ENCODE results near the gene CTNND2. TPM values are rescaled to one million over a fixed set of nuclear protein-coding genes. Genes with fewer than 3 reads are reported as not detected.
"Not testable (repeated sequence)": the region's sequence is repeated elsewhere in the genome, so short reads cannot be mapped to it uniquely, and the experiment has no call there.

Gene CTNND2
- total RNA-seq, 2 donors from 2014 or later = not detected

GRCh38 chr5:11853140-11853539 is 51.1 kb downstream of the CTNND2 start:
- Mint-ChIP-seq H3K9me3 (peaks cover 6 to 10% of the 10 kb centered on the region in 2 donors), H3K27me3 (ENCODE audit: low read depth) (no peaks in the 10 kb centered on the region), H3K27ac (no peak overlapping the region), H3K36me3 (ENCODE audit: insufficient read depth in 2 of 2) (no peaks in the 10 kb centered on the region), H3K4me1 (ENCODE audit: low read depth) (no peaks in the 10 kb centered on the region), H3K4me3 (no peak overlapping the region)
- no peak for DNase-seq
- no peak for ATAC-seq (replicated peaks in 1 of 2)

- H3K4me3 Mint-ChIP-seq = no peak overlapping the region
- DNase-seq (no peak), ATAC-seq (replicated peaks in 1 of 2) (no peak)
- H3K27me3 Mint-ChIP-seq (ENCODE audit: low read depth) = no peaks in the 10 kb centered on the region
- H3K4me1 Mint-ChIP-seq (ENCODE audit: low read depth) = no peaks in the 10 kb centered on the region
- H3K9me3 Mint-ChIP-seq = peaks cover 6 to 10% of the 10 kb centered on the region in 2 donors
- no peaks in the 10 kb centered on the region for H3K36me3 Mint-ChIP-seq (ENCODE audit: insufficient read depth in 2 of 2)
- H3K27ac Mint-ChIP-seq = no peak overlapping the region
These were observed 51.5 kb downstream of the CTNND2 start for GRCh38 chr5:11852717-11853087.

- Mint-ChIP-seq H3K4me3 (no peak overlapping the region), H3K9me3 (peaks cover 6 to 12% of the 10 kb centered on the region in 2 donors), H3K4me1 (ENCODE audit: low read depth) (no peaks in the 10 kb centered on the region), H3K36me3 (ENCODE audit: insufficient read depth in 2 of 2) (no peaks in the 10 kb centered on the region), H3K27me3 (ENCODE audit: low read depth) (no peaks in the 10 kb centered on the region), H3K27ac (no peak overlapping the region)
- ATAC-seq (replicated peaks in 1 of 2) = no peak
- DNase-seq = no peak
These were observed 52.1 kb downstream of the CTNND2 start for GRCh38 chr5:11851965-11852716.

- no peak for DNase-seq
- H3K4me3 Mint-ChIP-seq = no peak overlapping the region
- no peaks in the 10 kb centered on the region for H3K36me3 Mint-ChIP-seq (ENCODE audit: insufficient read depth in 2 of 2)
- no peaks in the 10 kb centered on the region for H3K4me1 Mint-ChIP-seq (ENCODE audit: low read depth)
- H3K27me3 Mint-ChIP-seq (ENCODE audit: low read depth) = no peaks in the 10 kb centered on the region
- H3K9me3 Mint-ChIP-seq = peaks cover 5 to 12% of the 10 kb centered on the region in 2 donors
- ATAC-seq (replicated peaks in 1 of 2) = no peak
- no peak overlapping the region for H3K27ac Mint-ChIP-seq
These were observed 52.8 kb downstream of the CTNND2 start for GRCh38 chr5:11851416-11851815.

GRCh38 chr5:11828566-11828965 is 75.7 kb downstream of the CTNND2 start:
- not testable (repeated sequence) for H3K27me3 Mint-ChIP-seq (ENCODE audit: low read depth)

GRCh38 chr5:11822598-11822997 is 81.6 kb downstream of the CTNND2 start:
- ATAC-seq (replicated peaks in 1 of 2) = no peak
- Mint-ChIP-seq H3K4me1 (ENCODE audit: low read depth) (no peaks in the 10 kb centered on the region), H3K4me3 (no peak overlapping the region), H3K9me3 (peaks cover 2 to 7% of the 10 kb centered on the region in 2 donors), H3K27me3 (ENCODE audit: low read depth) (no peaks in the 10 kb centered on the region), H3K36me3 (ENCODE audit: insufficient read depth in 2 of 2) (peaks cover 1 to 4% of the 10 kb centered on the region in 2 donors), H3K27ac (no peak overlapping the region)
- no peak for DNase-seq

More at GRCh38 chr5:11828566-11828965, 75.7 kb downstream of the CTNND2 start:
- H3K4me3 Mint-ChIP-seq; ATAC-seq (replicated peaks in 1 of 2); DNase-seq; H3K27ac Mint-ChIP-seq; H3K36me3 Mint-ChIP-seq (ENCODE audit: insufficient read depth in 2 of 2); H3K4me1 Mint-ChIP-seq (ENCODE audit: low read depth): not testable (repeated sequence)
- peaks cover 6 to 11% of the 10 kb centered on the region in 2 donors for H3K9me3 Mint-ChIP-seq

GRCh38 chr5:11815916-11816315 is 88.3 kb downstream of the CTNND2 start:
- no peaks in the 10 kb centered on the region for H3K27me3 Mint-ChIP-seq (ENCODE audit: low read depth)
- ATAC-seq (replicated peaks in 1 of 2) = no peak

GRCh38 chr5:11815481-11815880 is 88.8 kb downstream of the CTNND2 start:
- ATAC-seq (replicated peaks in 1 of 2) (no peak), DNase-seq (no peak)
- H3K9me3 Mint-ChIP-seq = no peaks in the 10 kb centered on the region
- no peak overlapping the region for H3K4me3 Mint-ChIP-seq
- H3K36me3 Mint-ChIP-seq (ENCODE audit: insufficient read depth in 2 of 2) = no peaks in the 10 kb centered on the region
- no peak overlapping the region for H3K27ac Mint-ChIP-seq
- no peaks in the 10 kb centered on the region for H3K4me1 Mint-ChIP-seq (ENCODE audit: low read depth)
- H3K27me3 Mint-ChIP-seq (ENCODE audit: low read depth) = no peaks in the 10 kb centered on the region

More at GRCh38 chr5:11815916-11816315, 88.3 kb downstream of the CTNND2 start:
- Mint-ChIP-seq H3K9me3 (no peaks in the 10 kb centered on the region), H3K27ac (no peak overlapping the region), H3K36me3 (ENCODE audit: insufficient read depth in 2 of 2) (no peaks in the 10 kb centered on the region), H3K4me3 (no peak overlapping the region), H3K4me1 (ENCODE audit: low read depth) (no peaks in the 10 kb centered on the region)
- no peak for DNase-seq

- Mint-ChIP-seq H3K4me3 (no peak overlapping the region), H3K27ac (no peak overlapping the region), H3K4me1 (ENCODE audit: low read depth) (no peaks in the 10 kb centered on the region), H3K9me3 (no peaks in the 10 kb centered on the region), H3K27me3 (ENCODE audit: low read depth) (no peaks in the 10 kb centered on the region), H3K36me3 (ENCODE audit: insufficient read depth in 2 of 2) (no peaks in the 10 kb centered on the region)
- no peak for ATAC-seq (replicated peaks in 1 of 2)
- no peak for DNase-seq
These were observed 89.9 kb downstream of the CTNND2 start for GRCh38 chr5:11814373-11814772.

- no peak for DNase-seq
- Mint-ChIP-seq H3K4me1 (ENCODE audit: low read depth) (no peaks in the 10 kb centered on the region), H3K9me3 (no peaks in the 10 kb centered on the region), H3K27me3 (ENCODE audit: low read depth) (no peaks in the 10 kb centered on the region), H3K27ac (no peak overlapping the region), H3K36me3 (ENCODE audit: insufficient read depth in 2 of 2) (no peaks in the 10 kb centered on the region), H3K4me3 (no peak overlapping the region)
- ATAC-seq (replicated peaks in 1 of 2) = no peak
These were observed 94.8 kb downstream of the CTNND2 start for GRCh38 chr5:11809407-11809806.

GRCh38 chr5:11803436-11803835 is 100.8 kb downstream of the CTNND2 start:
- Mint-ChIP-seq H3K36me3 (ENCODE audit: insufficient read depth in 2 of 2) (no peaks in the 10 kb centered on the region), H3K27ac (no peak overlapping the region), H3K4me1 (ENCODE audit: low read depth) (no peaks in the 10 kb centered on the region), H3K27me3 (ENCODE audit: low read depth) (no peaks in the 10 kb centered on the region), H3K4me3 (no peak overlapping the region), H3K9me3 (no peaks in the 10 kb centered on the region)
- DNase-seq = no peak
- ATAC-seq (replicated peaks in 1 of 2) = no peak

- no peak overlapping the region for H3K27ac Mint-ChIP-seq
- H3K36me3 Mint-ChIP-seq (ENCODE audit: insufficient read depth in 2 of 2) = no peaks in the 10 kb centered on the region
- no peak for ATAC-seq (replicated peaks in 1 of 2)
These were observed 103.2 kb downstream of the CTNND2 start for GRCh38 chr5:11801061-11801460.

GRCh38 chr5:11797132-11797531 is 107.1 kb downstream of the CTNND2 start:
- Mint-ChIP-seq H3K4me1 (ENCODE audit: low read depth) (no peaks in the 10 kb centered on the region), H3K27me3 (ENCODE audit: low read depth) (no peaks in the 10 kb centered on the region), H3K4me3 (no peak overlapping the region), H3K9me3 (peaks cover 4 to 6% of the 10 kb centered on the region in 2 donors), H3K36me3 (ENCODE audit: insufficient read depth in 2 of 2) (no peaks in the 10 kb centered on the region), H3K27ac (no peak overlapping the region)
- DNase-seq = no peak
- no peak for ATAC-seq (replicated peaks in 1 of 2)

More at GRCh38 chr5:11801061-11801460, 103.2 kb downstream of the CTNND2 start:
- no peaks in the 10 kb centered on the region for H3K4me1 Mint-ChIP-seq (ENCODE audit: low read depth)
- H3K27me3 Mint-ChIP-seq (ENCODE audit: low read depth) = no peaks in the 10 kb centered on the region
- DNase-seq = no peak
- H3K9me3 Mint-ChIP-seq = no peaks in the 10 kb centered on the region
- H3K4me3 Mint-ChIP-seq = no peak overlapping the region

- no peak overlapping the region for H3K4me3 Mint-ChIP-seq
- no peaks in the 10 kb centered on the region for H3K4me1 Mint-ChIP-seq (ENCODE audit: low read depth)
- ATAC-seq (replicated peaks in 1 of 2) (no peak), DNase-seq (no peak)
- H3K27me3 Mint-ChIP-seq (ENCODE audit: low read depth) = no peaks in the 10 kb centered on the region
- H3K9me3 Mint-ChIP-seq = peaks cover 6 to 7% of the 10 kb centered on the region in 2 donors
- no peaks in the 10 kb centered on the region for H3K36me3 Mint-ChIP-seq (ENCODE audit: insufficient read depth in 2 of 2)
- H3K27ac Mint-ChIP-seq = no peak overlapping the region
These were observed 110.8 kb downstream of the CTNND2 start for GRCh38 chr5:11793396-11793795.

All from activated T-cell treated with anti-CD3 and anti-CD28 coated beads, Interleukin-2, amount 50 U/mL, for 72 hours (primary cell).